ENCODE data around the gene TOMM40L. TPM values are rescaled to one million over a fixed set of nuclear protein-coding genes. Genes with fewer than 3 reads are reported as not detected.

Gene TOMM40L
- total and polyA plus RNA-seq, 2 experiments from 2014 or later: 12.5 to 13.6 TPM

DNA sequence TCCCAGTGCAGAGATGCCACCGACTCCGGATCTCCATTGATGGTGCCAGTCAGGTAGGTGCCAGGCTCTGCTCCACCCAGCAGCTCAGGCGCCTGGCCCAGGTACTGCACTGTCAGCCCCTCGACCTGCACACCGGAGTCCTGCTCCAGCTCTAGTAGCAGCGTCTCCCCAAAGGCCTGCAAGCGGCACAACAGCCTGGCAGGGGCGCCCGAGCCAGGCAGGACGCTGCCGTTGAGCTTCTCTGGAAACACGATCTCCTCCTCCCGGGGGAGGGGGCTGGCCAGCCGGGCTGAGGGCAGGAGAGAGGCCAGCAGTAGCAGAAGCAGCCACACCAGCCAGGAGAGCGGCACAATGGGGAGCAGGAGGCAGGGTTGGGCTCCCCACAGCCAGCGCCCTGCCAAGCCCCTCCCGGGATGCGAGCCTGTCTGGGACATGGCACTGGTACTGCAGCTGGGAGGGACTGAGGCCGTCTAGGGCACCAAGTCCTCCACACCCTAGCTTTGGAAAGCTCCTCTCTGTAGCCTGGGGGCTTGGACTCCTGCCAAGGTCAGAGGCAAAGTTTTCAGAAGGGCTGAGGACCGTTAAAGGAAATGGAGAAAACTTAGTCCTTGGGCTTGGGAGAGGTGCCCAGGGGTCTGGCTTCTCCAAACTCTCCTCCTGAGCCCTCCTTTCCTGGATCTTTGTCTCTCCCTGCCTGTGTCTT lies 27.5 kb upstream of the TOMM40L start:
- Histone ChIP-seq H3K27me3 (no peaks in the 10 kb centered on the region), H3K27ac (peak overlapping the region; percentile 16), H3K36me3 (no peaks in the 10 kb centered on the region), H3K4me1 (ENCODE audit: low read depth) (peaks cover 19% of the 10 kb centered on the region), H3K9me3 (ENCODE audit: low read depth) (no peaks in the 10 kb centered on the region), H3K4me3 (no peak overlapping the region)
- DNase-seq (ENCODE audit: low read depth in 1 of 2, low spot score in 1 of 2): peak; percentile 57 to 81
- TF ChIP-seq, protein P1, sequence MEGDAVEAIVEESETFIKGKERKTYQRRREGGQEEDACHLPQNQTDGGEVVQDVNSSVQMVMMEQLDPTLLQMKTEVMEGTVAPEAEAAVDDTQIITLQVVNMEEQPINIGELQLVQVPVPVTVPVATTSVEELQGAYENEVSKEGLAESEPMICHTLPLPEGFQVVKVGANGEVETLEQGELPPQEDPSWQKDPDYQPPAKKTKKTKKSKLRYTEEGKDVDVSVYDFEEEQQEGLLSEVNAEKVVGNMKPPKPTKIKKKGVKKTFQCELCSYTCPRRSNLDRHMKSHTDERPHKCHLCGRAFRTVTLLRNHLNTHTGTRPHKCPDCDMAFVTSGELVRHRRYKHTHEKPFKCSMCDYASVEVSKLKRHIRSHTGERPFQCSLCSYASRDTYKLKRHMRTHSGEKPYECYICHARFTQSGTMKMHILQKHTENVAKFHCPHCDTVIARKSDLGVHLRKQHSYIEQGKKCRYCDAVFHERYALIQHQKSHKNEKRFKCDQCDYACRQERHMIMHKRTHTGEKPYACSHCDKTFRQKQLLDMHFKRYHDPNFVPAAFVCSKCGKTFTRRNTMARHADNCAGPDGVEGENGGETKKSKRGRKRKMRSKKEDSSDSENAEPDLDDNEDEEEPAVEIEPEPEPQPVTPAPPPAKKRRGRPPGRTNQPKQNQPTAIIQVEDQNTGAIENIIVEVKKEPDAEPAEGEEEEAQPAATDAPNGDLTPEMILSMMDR (IDR thresholded peaks at IDR 0.05; ENCODE audit: low read depth, low read length): no peak

DNA sequence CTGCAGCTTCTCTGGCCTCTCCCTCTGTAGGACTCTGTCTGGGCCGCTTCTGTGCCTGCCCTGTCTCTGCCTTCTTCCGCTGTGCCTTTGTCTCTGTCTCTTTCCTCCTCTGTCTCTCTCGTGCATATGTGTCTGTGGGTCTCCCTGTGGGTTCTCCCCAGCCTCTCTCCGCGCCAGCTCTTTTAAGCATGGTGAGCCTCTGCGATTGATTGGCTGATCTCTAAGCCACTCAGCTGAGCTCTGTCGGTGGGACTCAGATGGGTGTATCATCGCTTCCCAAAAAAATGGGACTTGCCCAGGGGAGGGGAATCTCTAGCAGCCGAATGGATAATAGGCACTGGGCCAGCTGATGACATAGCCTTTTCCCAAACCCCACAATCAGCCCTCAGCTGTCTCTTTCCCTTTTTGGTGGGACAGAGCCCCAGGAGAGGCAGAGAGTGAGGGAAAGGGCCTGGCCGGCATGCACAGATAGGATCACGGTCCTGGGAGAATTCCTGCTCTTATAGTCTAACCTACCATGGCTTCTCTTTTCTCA lies 26.9 kb upstream of the TOMM40L start, which contains the start of gene ADAMTS4:
TSS of gene ADAMTS4 (minus strand) at position 158 of the 535 bp plus-strand sequence. CDS start 427 bp downstream, outside the sequence.
- no peaks in the 10 kb centered on the region for H3K36me3 ChIP-seq
- TF ChIP-seq, protein P1 (IDR thresholded peaks at IDR 0.05; ENCODE audit: low read depth, low read length): no peak
- no peak within 1 kb of the TSS for H3K4me3 ChIP-seq
- peak within 1 kb of the TSS; percentile 16 for H3K27ac ChIP-seq
- H3K27me3 ChIP-seq: no peaks in the 10 kb centered on the region
- H3K9me3 ChIP-seq (ENCODE audit: low read depth): no peaks in the 10 kb centered on the region
- peaks cover 19% of the 10 kb centered on the region for H3K4me1 ChIP-seq (ENCODE audit: low read depth)
- DNase-seq (ENCODE audit: low read depth in 1 of 2, low spot score in 1 of 2): peak; percentile 43 to 90

DNA sequence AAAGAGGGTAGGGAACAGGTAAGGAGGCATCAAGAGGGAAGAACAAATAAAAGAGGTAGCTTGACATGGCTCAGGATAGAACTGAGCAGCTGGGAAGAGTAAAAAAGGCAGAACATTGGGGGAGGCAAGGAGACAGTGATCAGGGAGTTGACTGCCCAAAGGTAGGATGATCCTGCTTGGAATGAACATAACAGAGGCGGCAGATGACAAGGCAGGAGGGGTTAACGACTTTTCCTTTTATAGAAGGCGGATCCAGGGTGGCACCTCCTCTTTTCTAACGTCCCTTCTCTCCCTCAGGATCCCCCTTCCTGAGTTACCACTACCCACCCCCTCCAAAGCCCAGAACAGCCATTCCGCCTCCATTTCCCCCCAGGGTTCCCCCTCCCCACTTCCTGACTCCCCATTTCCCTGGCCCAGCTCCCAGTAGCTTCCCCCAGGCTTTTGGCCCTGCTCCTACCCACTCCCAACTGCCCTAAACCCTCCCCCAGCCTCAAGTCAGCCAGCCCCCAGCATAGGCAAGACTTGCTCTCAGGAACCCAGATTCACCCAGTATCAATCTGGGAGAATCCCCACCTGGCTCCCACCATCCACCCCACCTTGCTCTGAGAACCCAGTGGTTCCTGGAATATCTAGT lies 26.2 kb upstream of the TOMM40L start:
- TF ChIP-seq, protein P1 (IDR thresholded peaks at IDR 0.05; ENCODE audit: low read depth, low read length): no peak
- no peak overlapping the region for H3K27ac ChIP-seq
- no peaks in the 10 kb centered on the region for H3K27me3 ChIP-seq
- peaks cover 6% of the 10 kb centered on the region for H3K36me3 ChIP-seq
- H3K4me3 ChIP-seq: no peak overlapping the region
- peak in 1 of 2 donors; percentile 43 for DNase-seq (ENCODE audit: low read depth in 1 of 2, low spot score in 1 of 2)
- H3K9me3 ChIP-seq (ENCODE audit: low read depth): no peaks in the 10 kb centered on the region
- H3K4me1 ChIP-seq (ENCODE audit: low read depth): peaks cover 19% of the 10 kb centered on the region

DNA sequence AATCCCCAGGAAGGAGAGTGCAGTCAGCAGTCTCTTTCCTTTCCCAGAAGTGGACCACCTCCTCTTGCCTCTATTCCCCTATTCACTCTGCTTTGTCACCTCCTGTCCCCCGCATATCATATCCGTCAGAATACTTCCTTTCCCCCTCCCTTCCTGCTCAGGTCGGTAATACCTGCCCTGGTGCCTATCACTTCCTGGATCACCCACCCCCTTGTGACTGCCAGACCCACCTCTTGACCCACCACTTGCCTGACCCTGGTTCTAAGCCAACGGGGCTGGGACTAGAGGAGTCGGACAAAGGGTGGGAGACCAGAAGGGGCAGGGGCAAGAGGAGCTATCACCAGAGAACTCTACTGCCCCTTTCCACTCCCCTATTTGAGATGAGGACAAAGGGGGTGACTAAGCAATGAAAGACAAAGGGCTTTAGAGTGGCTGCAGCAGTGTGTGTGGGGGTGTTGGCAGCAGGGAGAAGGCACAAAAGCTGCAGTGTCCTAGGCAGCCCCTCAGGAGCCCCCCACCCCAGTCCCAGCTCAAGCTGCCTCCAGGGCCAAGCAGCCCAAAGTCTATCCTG lies 25.4 kb upstream of the TOMM40L start:
- peaks cover 7% of the 10 kb centered on the region for H3K36me3 ChIP-seq
- H3K27ac ChIP-seq: no peak overlapping the region
- H3K27me3 ChIP-seq: no peaks in the 10 kb centered on the region
- H3K9me3 ChIP-seq (ENCODE audit: low read depth): no peaks in the 10 kb centered on the region
- DNase-seq (ENCODE audit: low read depth in 1 of 2, low spot score in 1 of 2): peak in 1 of 2 donors; percentile 31
- TF ChIP-seq, protein P1 (IDR thresholded peaks at IDR 0.05; ENCODE audit: low read depth, low read length): no peak
- H3K4me1 ChIP-seq (ENCODE audit: low read depth): peaks cover 19% of the 10 kb centered on the region
- H3K4me3 ChIP-seq: no peak overlapping the region

DNA sequence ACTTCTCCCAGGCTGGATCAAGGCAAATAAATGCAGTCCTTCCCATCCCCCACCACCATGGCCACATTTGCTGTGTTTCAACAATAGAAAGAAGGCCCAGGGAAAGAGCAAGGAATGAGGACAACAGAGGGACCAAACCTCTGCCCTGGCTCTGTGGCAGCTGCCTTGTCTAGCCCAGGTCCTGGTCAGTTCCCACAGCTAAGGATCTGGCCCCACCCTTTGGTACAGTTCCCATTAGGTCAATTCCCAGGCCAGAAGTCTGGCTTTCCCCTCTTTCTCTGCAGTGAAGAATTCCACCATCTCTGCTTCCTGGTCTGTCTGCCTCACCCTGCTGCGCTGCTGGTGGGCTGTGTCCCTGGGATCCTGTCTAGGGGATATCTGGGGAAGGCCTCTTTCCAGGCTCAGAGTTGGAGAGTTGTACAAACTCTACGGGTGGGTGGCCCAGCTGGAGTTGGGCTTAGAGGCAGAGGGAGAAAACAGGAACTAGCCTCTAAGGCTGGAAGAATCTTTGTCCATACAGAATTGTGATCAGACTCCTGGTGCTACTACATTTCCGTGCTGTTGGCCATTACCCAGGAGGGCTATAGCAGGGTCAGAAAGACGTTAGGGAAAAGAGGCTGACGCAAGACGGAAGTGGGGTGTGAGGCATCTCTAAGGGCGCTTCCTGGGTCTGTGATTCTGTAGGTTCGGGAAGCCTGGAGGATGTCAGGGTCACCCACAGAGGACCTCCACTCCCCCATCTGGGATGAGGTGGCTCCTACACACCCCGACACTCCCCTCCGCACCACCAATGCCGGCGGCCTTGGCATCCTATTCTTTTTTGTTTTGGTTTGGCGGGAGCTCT lies 24.6 kb upstream of the TOMM40L start:
- TF ChIP-seq, protein P1 (IDR thresholded peaks at IDR 0.05; ENCODE audit: low read depth, low read length): no peak
- no peak overlapping the region for H3K4me3 ChIP-seq
- H3K4me1 ChIP-seq (ENCODE audit: low read depth): peaks cover 19% of the 10 kb centered on the region
- H3K9me3 ChIP-seq (ENCODE audit: low read depth): no peaks in the 10 kb centered on the region
- H3K36me3 ChIP-seq: peaks cover 8% of the 10 kb centered on the region
- peak in 1 of 2 donors; percentile 94 for DNase-seq (ENCODE audit: low read depth in 1 of 2, low spot score in 1 of 2)
- H3K27ac ChIP-seq: peak overlapping the region; percentile 92
- no peaks in the 10 kb centered on the region for H3K27me3 ChIP-seq
